Activated CD4-positive, alpha-beta memory T cell treated with anti-CD3 and anti-CD28 coated beads for 36 hours (primary cell): ENCODE data around the gene RHOBTB1. TPM values are rescaled to one million over a fixed set of nuclear protein-coding genes. Genes with fewer than 3 reads are reported as not detected.

ENCODE experiments used
- CTCF ChIA-PET: fragments of 350-600 bp; sonication (Branson Sonifier 250); formaldehyde crosslinking; loops from one replicate; lab custom pipeline; 2021; ENCODE audit warnings: antibody characterized with exemption, inconsistent platforms; lab: Charles Lee
- POLR2A ChIA-PET: fragments of 350-600 bp; sonication (Branson Sonifier 250); formaldehyde crosslinking; loops from one replicate; lab custom pipeline; 2021; ENCODE audit warnings: antibody characterized with exemption; lab: Charles Lee
- DNase-seq: peaks from one replicate; pipeline ENCODE4 v3.0.0-alpha.2; 2020
- H3K27ac Mint-ChIP-seq: one replicate; pipeline ENCODE4 v1.8.0; 2021; ENCODE audit warnings: mixed read lengths
- H3K27me3 Mint-ChIP-seq: one replicate; pipeline ENCODE4 v1.8.0; 2021; ENCODE audit warnings: mixed read lengths
- H3K36me3 Mint-ChIP-seq: one replicate; pipeline ENCODE4 v1.8.0; 2021; ENCODE audit warnings: mixed read lengths
- H3K4me1 Mint-ChIP-seq: one replicate; pipeline ENCODE4 v1.8.0; 2021; ENCODE audit warnings: low read depth, mixed read lengths
- H3K4me3 Mint-ChIP-seq: one replicate; pipeline ENCODE4 v1.8.0; 2021; ENCODE audit warnings: mild to moderate bottlenecking, mixed read lengths
- H3K9me3 Mint-ChIP-seq: one replicate; pipeline ENCODE4 v1.8.0; 2021; ENCODE audit warnings: mixed read lengths
- intact Hi-C: fragments of 100-400 bp; cut with micrococcal nuclease; formaldehyde crosslinking; loops from one replicate; pipeline ENCODE4 v1.15.1; 2023
- total RNA-seq, 2 experiments: library from RNA; stranded (reverse); gene quantifications; one replicate each; pipeline ENCODE4 v1.2.3, GENCODE V29; 2021

RHOBTB1 gene
- total RNA-seq, 2 experiments from 2014 or later, result not detected

- intact Hi-C loops, result no loop called here
- no peak for DNase-seq
- H3K4me3 Mint-ChIP-seq, result no peak overlapping the region
- H3K27me3 Mint-ChIP-seq, result peaks cover 5% of the 10 kb centered on the region
- no peaks in the 10 kb centered on the region for H3K4me1 Mint-ChIP-seq
- H3K9me3 Mint-ChIP-seq, result peaks cover 10% of the 10 kb centered on the region
- ChIA-PET CTCF (no interaction called here), POLR2A (no interaction called here)
- no peaks in the 10 kb centered on the region for H3K36me3 Mint-ChIP-seq
- H3K27ac Mint-ChIP-seq, result no peak overlapping the region
Observed at GRCh38 chr10:60930237-60930636, 13.7 kb downstream of the RHOBTB1 start.

GRCh38 chr10:60921633-60922032, 22.4 kb downstream of the RHOBTB1 start:
- POLR2A ChIA-PET, result no interaction called here
- DNase-seq, result no peak
- Mint-ChIP-seq H3K36me3 (no peaks in the 10 kb centered on the region), H3K27ac (no peak overlapping the region), H3K4me1 (no peaks in the 10 kb centered on the region), H3K27me3 (peaks cover 5% of the 10 kb centered on the region), H3K4me3 (no peak overlapping the region), H3K9me3 (no peaks in the 10 kb centered on the region)
- CTCF ChIA-PET, result no interaction called here
- intact Hi-C loops, result no loop called here

DNA sequence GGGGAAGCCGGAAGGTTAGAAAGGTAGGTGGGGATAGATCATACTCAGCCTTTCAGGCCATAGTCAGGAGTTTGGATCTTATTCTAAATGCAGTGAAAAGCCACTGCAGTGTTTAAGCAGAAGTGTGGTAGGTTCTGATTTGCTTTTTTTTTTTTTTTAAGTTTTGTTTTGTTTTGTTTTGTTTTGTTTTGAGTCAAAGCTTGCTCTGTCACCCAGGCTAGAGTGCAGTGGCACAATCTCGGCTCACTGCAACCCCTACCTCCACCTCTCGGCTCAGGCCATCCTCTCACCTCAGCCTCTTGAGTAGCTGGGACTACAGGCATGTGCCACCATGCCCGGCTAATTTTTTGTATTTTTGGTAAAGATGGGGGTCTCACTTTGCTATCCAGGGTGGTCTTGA, 23.5 kb downstream of the RHOBTB1 start:
- CTCF ChIA-PET, result no interaction called here
- POLR2A ChIA-PET, result no interaction called here
- Mint-ChIP-seq H3K36me3 (no peaks in the 10 kb centered on the region), H3K4me3 (no peak overlapping the region), H3K27me3 (peaks cover 5% of the 10 kb centered on the region), H3K9me3 (no peaks in the 10 kb centered on the region), H3K27ac (no peak overlapping the region), H3K4me1 (no peaks in the 10 kb centered on the region)
- no peak for DNase-seq
- intact Hi-C loops, result no loop called here

GRCh38 chr10:60919551-60919950, 24.4 kb downstream of the RHOBTB1 start:
- no peaks in the 10 kb centered on the region for H3K4me1 Mint-ChIP-seq

GRCh38 chr10:60917331-60918280, 26.4 kb downstream of the RHOBTB1 start:
- POLR2A ChIA-PET, result no interaction called here
- CTCF ChIA-PET, result no interaction called here
- Mint-ChIP-seq H3K27me3 (peaks cover 2% of the 10 kb centered on the region), H3K4me3 (no peak overlapping the region), H3K4me1 (no peaks in the 10 kb centered on the region), H3K27ac (no peak overlapping the region), H3K9me3 (no peaks in the 10 kb centered on the region), H3K36me3 (no peaks in the 10 kb centered on the region)
- intact Hi-C loops, result no loop called here
- no peak for DNase-seq

More at GRCh38 chr10:60919551-60919950, 24.4 kb downstream of the RHOBTB1 start:
- no peak overlapping the region for H3K4me3 Mint-ChIP-seq
- H3K9me3 Mint-ChIP-seq, result no peaks in the 10 kb centered on the region
- peaks cover 5% of the 10 kb centered on the region for H3K27me3 Mint-ChIP-seq
- intact Hi-C loops, result no loop called here
- DNase-seq, result no peak
- H3K36me3 Mint-ChIP-seq, result no peaks in the 10 kb centered on the region
- H3K27ac Mint-ChIP-seq, result no peak overlapping the region
- CTCF ChIA-PET, result no interaction called here
- POLR2A ChIA-PET, result no interaction called here

DNA sequence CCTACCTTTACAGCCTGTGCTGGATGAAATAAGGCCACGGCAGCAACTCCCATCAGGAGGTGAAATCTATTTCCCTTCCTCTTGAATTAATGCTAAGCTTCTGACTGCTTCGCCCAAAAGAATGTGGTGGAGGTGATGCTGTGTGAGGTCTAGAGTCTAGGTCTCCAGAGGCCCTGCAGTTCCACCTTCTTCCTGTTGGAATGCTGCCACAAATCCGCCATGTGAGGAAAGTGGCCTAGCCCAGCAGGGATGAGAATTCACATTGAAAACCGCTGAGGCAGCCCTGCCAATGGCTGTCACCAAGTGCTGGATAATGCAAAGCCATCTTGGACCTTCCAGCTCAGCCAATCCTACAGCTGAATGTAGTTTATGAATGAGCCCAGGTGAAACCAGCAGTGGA, 28.0 kb downstream of the RHOBTB1 start:
- intact Hi-C loops, result no loop called here
- ChIA-PET CTCF (no interaction called here), POLR2A (no interaction called here)
- H3K27me3 Mint-ChIP-seq, result peaks cover 8% of the 10 kb centered on the region
- DNase-seq, result no peak
- no peaks in the 10 kb centered on the region for H3K9me3 Mint-ChIP-seq
- H3K27ac Mint-ChIP-seq, result no peak overlapping the region
- peaks cover 3% of the 10 kb centered on the region for H3K4me1 Mint-ChIP-seq
- H3K4me3 Mint-ChIP-seq, result no peak overlapping the region
- H3K36me3 Mint-ChIP-seq, result no peaks in the 10 kb centered on the region

GRCh38 chr10:60914690-60915141, 29.3 kb downstream of the RHOBTB1 start:
- intact Hi-C loops, result no loop called here
- H3K27me3 Mint-ChIP-seq, result peaks cover 12% of the 10 kb centered on the region

GRCh38 chr10:60913657-60914056, 30.3 kb downstream of the RHOBTB1 start:
- CTCF ChIA-PET, result no interaction called here
- peaks cover 14% of the 10 kb centered on the region for H3K27me3 Mint-ChIP-seq
- intact Hi-C loops, result no loop called here

More at GRCh38 chr10:60914690-60915141, 29.3 kb downstream of the RHOBTB1 start:
- Mint-ChIP-seq H3K27ac (no peak overlapping the region), H3K4me1 (peaks cover 11% of the 10 kb centered on the region), H3K9me3 (no peaks in the 10 kb centered on the region), H3K4me3 (no peak overlapping the region), H3K36me3 (no peaks in the 10 kb centered on the region)
- ChIA-PET CTCF (no interaction called here), POLR2A (no interaction called here)
- DNase-seq, result no peak

GRCh38 chr10:60913071-60913470, 30.9 kb downstream of the RHOBTB1 start:
- peaks cover 11% of the 10 kb centered on the region for H3K4me1 Mint-ChIP-seq
- CTCF ChIA-PET, result no interaction called here
- no peak overlapping the region for H3K4me3 Mint-ChIP-seq
- H3K27ac Mint-ChIP-seq, result no peak overlapping the region
- intact Hi-C loops, result no loop called here
- H3K27me3 Mint-ChIP-seq, result peaks cover 15% of the 10 kb centered on the region
- DNase-seq, result no peak
- H3K36me3 Mint-ChIP-seq, result no peaks in the 10 kb centered on the region
- H3K9me3 Mint-ChIP-seq, result no peaks in the 10 kb centered on the region
- POLR2A ChIA-PET, result no interaction called here

More at GRCh38 chr10:60913657-60914056, 30.3 kb downstream of the RHOBTB1 start:
- DNase-seq, result no peak
- Mint-ChIP-seq H3K4me1 (peaks cover 11% of the 10 kb centered on the region), H3K36me3 (no peaks in the 10 kb centered on the region), H3K4me3 (no peak overlapping the region), H3K9me3 (no peaks in the 10 kb centered on the region), H3K27ac (no peak overlapping the region)
- POLR2A ChIA-PET, result no interaction called here

DNA sequence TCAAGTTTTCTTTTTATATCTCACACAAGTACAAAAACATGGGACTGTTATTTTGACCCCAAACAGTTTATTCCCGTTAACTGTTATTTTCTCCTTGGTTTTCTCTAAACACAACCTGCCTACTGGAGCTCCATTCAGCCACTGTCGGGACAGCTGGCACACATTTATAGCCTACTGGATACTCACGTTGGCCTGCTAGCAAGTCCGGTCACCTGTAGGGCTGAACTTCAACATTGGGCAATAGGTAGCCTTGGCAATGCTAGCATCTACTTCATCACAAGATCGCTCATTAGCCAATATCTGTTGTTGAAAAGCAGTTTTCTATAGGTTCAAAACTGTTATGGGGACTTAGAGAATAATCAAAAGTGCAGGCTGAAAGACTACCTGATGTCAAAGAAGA, 32.3 kb downstream of the RHOBTB1 start:
- peaks cover 11% of the 10 kb centered on the region for H3K4me1 Mint-ChIP-seq
- no peak overlapping the region for H3K4me3 Mint-ChIP-seq
- H3K27ac Mint-ChIP-seq, result no peak overlapping the region
- DNase-seq, result no peak
- no peaks in the 10 kb centered on the region for H3K36me3 Mint-ChIP-seq
- intact Hi-C loops, result no loop called here
- peaks cover 18% of the 10 kb centered on the region for H3K27me3 Mint-ChIP-seq
- CTCF ChIA-PET, result no interaction called here
- H3K9me3 Mint-ChIP-seq, result no peaks in the 10 kb centered on the region
- POLR2A ChIA-PET, result no interaction called here

DNA sequence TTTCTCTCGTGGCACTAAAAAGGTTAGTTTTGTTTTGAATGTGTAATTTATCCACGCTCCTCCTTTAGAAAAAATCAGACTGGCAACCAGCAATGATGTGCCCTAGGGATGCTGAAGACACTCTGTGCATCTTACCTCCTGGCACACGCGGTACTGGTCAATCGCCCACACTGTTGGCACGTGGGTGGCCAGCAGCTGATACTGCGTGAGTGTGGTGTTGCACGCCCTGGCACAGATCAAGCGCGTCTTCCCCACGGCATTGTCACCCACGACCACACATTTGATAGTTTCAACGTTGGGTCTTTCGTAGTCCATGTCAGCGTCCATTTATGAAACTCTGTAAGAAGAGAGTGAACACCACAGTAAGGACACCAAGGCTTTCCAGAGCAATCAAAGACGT, 32.8 kb downstream of the RHOBTB1 start:
- intact Hi-C loops, result no loop called here
- Mint-ChIP-seq H3K4me1 (peaks cover 11% of the 10 kb centered on the region), H3K36me3 (no peaks in the 10 kb centered on the region), H3K4me3 (no peak overlapping the region), H3K27me3 (peaks cover 18% of the 10 kb centered on the region), H3K27ac (no peak overlapping the region), H3K9me3 (no peaks in the 10 kb centered on the region)
- POLR2A ChIA-PET, result no interaction called here
- CTCF ChIA-PET, result no interaction called here
- DNase-seq, result no peak

- no peak for DNase-seq
- Mint-ChIP-seq H3K27me3 (peaks cover 18% of the 10 kb centered on the region), H3K4me1 (peaks cover 11% of the 10 kb centered on the region), H3K9me3 (no peaks in the 10 kb centered on the region), H3K4me3 (no peak overlapping the region), H3K36me3 (no peaks in the 10 kb centered on the region), H3K27ac (no peak overlapping the region)
- ChIA-PET CTCF (interaction anchor here (0.8 kb wide), 1 partner anchor 13 kb away, joined by 3 read pairs; no protein-coding TSS in a partner anchor), POLR2A (no interaction called here)
- intact Hi-C loops, result no loop called here
Observed at GRCh38 chr10:60910543-60910942, 33.4 kb downstream of the RHOBTB1 start.
